HG02943 (cell line): ENCODE results near the gene LRRC4C.
"Not testable (repeated sequence)": the region's sequence is repeated elsewhere in the genome, so short reads cannot be mapped to it uniquely, and the experiment has no call there.

Source experiments
- ATAC-seq: cut with Tn5 transposase; IDR thresholded peaks from one replicate; pipeline ENCODE4 v1.9.1; 2021; ENCODE audit warnings: mild to moderate bottlenecking, low read depth, moderate library complexity; ENCODE audit not compliant: unreplicated experiment

Gene LRRC4C

DNA sequence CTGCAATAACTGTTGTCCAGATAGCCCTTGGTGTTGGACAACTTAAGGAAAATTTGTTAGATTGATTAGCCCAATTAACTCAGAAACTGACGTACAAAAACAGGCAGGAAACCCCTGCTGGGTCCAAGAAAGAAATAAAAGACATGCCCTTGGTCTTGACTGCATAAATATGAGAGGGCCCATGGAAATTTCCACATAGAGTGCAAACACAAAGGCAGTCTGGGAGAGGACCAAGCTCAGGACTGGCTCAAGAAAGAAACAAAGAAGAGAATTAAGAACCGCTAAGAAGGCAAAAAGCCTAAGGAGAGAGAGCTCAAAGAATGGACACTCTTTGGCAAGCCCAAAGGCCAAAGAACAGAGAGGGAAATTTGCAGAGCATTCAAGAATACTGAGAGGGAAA is 1243.9 kb downstream of the LRRC4C start:
- ATAC-seq, result no peak

GRCh38 chr11:40207416-40207815 is 1252.0 kb downstream of the LRRC4C start:
- no peak for ATAC-seq

DNA sequence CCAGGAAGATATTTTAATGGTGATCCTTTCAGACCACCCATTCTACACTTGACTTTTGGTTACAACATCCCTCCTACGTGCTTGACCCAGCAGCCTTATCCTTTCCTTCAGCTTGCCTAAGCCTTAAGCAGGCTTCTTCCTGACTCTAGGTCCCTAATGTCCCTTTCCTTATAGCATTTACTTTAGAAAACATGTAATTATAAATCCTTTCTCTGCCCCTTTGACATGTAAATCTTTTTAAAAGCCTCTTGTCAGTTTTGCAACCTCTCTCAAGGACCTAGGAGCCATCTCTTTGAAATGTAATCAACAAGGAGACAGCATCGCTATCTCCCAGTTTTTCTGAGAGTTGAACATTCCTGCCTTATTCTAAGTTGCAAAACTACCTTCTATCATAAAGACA is 1255.2 kb downstream of the LRRC4C start:
- ATAC-seq, result no peak

GRCh38 chr11:40203606-40204005 is 1255.8 kb downstream of the LRRC4C start:
- no peak for ATAC-seq

GRCh38 chr11:40202589-40203270 is 1256.7 kb downstream of the LRRC4C start:
- ATAC-seq, result no peak

- not testable (repeated sequence) for ATAC-seq
Measured at GRCh38 chr11:40192590-40192989, 1266.9 kb downstream of the LRRC4C start.

DNA sequence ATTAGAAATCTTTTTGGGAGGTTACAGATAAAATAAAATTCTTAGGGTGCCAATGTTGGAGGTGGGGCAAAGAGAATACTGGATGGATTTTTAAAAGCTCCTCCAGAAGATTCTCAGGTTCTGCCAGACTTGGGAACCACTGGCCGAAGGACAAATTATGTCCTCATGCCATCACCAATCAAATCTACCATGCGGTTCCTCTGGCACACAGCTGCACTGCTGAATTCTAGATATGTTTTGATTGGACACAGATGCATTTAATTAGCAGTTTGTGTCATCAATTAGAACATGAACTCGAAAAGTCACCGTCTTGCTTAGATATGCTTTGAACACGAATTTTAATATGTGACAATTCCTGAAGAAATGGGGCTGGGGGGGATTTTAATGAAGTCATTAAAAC is 1269.2 kb downstream of the LRRC4C start:
- ATAC-seq, result no peak

DNA sequence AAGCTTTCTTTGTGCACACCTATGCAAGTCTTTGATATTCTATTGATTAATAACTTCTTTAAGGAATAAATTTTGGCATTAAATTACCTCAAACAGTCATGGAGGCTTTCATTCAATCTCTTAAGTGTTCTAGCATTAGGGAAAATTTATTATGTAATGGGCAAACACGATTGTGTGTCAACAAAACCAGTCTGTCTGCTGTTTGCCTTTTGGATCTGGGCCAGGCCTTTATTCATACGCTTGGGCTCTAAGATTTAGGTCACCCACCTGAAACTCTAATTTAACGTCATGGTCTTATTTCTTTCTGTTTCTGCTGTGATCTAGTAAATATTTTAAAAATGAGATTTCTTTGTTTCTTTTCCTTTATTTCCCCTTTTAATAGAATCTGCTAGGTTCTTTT is 1270.6 kb downstream of the LRRC4C start:
- no peak for ATAC-seq

DNA sequence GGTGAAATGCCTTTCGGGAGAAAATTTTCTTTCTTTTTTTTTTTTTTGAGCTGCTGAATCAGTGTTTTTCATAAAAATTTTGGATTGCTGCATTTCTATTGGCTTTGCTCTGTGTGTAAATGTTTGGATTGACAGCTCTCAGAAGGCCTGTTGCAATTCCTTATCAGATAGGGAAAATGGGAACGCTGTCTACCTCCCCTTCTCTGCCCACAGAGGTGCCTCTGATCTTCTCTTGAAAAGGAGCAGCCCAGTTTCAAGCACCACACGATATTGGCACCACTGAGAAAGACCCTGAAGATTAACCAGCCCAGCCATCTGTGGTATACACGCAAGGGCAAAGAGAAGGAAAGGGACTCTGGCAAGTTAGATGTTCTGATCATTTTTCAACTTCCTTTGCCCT is 1272.2 kb downstream of the LRRC4C start:
- no peak for ATAC-seq

DNA sequence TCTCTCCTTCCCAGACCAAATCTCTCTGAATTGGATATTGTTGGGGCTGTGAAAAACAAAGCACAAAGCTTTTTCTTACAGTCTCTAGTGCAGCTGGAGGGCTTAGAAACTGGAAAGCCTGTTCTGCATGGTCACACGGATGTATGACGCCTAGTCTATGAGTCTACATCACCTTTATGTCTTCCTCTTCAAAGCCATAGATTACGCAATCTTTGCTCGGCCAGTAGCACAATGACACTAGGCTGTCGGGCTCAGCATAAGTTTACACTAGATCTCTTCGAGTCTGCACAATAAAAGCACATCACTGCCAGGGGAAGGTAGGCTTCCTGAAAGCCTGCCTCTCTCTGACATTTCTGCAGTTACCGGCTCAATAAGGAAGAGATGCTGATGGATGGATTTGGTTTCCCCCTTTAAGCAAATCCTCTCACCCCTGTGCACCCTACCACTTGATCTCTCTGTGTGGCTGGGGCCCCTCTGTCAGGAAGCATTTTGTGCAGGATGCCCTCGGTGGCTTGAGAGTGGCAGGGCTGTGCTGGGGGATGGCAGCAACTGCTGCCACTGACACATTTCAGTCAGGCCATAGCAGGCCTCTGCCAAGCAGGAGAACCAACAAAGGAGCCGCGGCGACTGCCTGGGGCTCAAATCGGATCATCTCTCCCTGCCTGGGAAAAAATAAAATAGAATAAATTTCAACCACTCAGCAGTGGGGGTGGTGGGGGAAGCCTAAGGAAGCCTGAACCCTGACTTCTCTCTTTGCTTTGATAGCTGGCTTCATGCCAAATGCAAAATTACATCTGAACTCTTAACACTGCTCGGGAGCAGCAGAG is 1272.8 kb downstream of the LRRC4C start:
- no peak for ATAC-seq

DNA sequence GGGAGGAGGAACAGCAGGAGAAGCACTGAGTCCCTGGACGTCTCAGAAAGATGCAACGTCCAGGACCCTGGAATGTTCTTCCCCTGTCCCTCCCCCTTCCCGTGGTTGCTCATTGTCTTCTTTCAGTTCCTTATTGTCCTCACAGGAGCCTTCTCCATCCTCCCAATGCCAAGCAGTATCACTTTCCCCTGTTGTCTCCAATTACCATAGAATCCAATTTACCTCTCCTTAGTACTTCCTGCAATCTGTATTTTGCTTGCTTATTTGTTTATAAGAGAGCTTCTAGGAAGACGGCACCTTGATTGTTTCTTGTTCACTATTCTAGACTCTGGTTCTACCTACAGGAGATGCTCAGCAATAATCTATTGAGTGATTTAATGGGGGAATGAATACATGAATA is 1273.7 kb downstream of the LRRC4C start:
- ATAC-seq, result no peak

DNA sequence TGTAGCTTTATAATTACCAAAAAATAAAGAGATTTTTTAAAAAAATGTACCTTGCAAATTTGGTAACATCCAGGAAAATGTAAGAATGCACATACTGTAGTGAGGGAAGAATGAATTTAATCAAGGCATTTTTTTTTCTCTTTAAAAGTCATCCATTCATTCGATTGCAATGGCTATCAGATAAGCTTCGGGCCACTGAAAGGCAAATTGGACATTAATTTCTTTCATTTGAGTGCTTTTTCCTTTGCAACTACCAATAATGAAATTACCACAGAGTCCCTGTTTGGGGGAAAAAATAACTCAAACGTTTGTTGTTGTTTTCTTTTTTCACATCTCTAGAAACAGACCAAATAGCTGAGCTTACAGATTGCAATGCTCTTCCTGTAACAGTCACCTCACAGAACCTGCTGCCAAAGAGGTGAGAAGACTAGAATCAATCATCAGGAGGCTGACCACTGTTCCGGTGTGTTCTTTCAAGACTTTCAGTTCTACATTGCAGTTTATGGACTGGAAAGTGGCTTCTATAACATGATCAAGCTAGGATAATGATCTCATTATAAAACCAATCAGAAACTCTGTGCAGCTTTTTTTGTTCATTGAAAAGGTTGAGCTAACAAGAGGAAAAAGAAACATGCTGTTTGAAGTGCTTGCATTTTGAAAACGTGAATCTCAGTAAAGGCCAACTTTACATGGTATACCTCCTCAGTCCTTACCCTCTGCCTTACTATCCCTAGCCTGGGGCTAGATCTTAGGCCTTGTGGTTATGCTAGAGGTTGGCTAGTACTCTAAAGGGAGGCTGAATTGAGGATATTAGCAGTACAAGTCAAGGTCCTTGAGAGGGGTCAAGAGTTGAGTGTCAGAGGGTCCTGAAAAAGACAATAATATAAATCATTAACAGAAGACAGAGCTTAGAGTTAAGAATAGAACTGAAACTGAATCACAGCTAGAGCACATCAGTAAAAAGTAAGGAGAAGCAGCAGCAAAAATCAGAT is 1276.1 kb downstream of the LRRC4C start:
- ATAC-seq, result peak; percentile 90

GRCh38 chr11:40179541-40179940 is 1279.9 kb downstream of the LRRC4C start:
- ATAC-seq, result no peak

DNA sequence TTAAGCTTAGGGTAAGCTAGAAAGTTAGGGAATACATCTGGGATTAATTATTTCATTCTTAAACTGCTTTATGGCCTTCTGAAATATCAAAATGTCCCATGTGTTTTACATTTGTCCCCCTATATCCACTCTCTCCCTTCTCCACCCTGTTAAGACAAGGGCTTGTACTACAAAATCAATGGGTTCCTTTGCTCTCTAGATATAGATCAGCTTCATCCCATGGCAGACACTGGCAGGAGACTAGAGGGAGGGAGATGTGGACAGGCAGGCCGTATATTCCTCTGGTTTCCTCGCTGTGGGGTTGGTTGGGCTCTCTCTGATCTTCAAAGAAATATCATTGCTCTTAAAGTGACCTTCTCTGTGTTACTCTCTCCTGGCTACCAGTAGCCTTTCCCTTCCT is 1281.0 kb downstream of the LRRC4C start:
- no peak for ATAC-seq

GRCh38 chr11:40175980-40176379 is 1283.5 kb downstream of the LRRC4C start:
- ATAC-seq, result no peak

DNA sequence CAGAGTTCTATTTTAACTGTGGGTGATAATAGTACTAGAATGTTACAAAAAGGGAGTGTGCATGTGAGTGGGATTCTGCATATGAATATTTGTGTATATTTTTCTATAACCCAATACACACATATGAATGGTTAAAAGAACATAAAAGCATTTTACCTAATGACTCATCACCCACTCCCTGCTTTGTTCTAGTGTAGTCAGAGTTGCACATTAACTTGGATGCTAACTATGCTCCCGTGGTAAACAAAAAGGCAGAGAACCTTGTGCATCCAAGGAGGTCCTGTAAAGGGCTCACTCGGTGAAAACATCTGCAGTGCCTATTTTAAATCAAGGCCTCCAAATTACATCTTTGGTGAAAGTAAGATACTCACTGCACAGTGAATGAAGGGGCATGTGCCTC is 1289.4 kb downstream of the LRRC4C start:
- no peak for ATAC-seq

DNA sequence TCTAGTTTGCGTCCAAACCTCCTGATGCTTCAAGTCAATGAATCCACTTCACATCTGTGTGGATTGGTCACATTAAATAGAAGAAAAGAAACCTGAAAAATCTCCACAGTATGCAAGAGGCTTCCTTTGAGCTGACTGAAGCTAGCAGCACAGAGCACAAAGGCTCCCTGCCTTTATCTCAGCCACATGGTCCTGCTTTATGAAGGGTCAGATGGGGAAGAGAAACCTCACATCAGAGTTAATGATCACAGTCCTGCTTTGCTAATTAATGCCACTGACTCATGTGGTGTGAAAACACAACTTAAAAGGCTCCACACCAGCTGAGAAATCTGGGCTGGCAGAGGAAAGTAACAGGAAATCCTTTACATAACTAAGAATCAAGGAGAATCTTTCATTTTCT is 1291.0 kb downstream of the LRRC4C start:
- ATAC-seq, result peak; percentile 94

DNA sequence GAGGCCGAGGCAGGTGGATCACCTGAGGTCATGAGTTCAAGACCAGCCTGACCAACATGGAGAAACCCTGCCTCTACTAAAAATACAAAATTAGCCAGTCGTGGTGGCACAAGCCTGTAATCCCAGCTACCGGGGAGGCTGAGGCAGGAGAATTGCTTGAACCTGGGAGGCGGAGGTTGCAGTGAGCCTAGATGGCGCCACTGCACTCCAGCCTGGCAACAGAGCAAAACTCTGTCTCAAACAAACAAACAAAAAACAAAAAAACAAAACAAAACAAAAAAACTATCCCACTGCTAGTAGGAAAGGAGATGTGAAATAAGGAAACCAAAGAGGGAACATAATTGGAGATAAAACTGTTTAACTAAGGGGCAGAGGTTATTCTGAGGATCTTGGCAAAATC is 1291.6 kb downstream of the LRRC4C start:
- not testable (repeated sequence) for ATAC-seq

DNA sequence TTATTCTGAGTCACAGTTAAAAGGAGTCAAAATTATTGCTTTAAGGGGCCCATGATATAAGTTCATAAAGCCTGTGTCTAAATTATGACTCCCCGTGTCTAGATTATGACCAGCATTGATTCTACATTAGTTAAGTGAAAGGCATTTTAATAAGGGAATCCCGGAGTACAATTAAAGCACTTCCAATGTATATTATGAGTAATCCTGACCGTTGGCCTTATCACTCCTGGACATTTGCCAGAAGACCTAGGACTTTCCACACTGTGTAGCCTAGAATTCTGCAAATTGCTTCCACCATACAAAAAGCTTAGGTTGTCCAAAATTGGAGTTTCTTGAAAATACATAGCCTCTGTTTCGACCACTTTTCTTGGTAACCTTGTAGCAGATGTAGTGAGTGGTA is 1292.6 kb downstream of the LRRC4C start:
- no peak for ATAC-seq

GRCh38 chr11:40162901-40163883 is 1296.3 kb downstream of the LRRC4C start:
- no peak for ATAC-seq
